GM23338 (cell line): ENCODE results near the gene DNAJC13. TPM values are rescaled to one million over a fixed set of nuclear protein-coding genes. Genes with fewer than 3 reads are reported as not detected.

Source experiments
- ATAC-seq: fragments of 200-7000 bp; cut with Tn5 transposase; 3 replicates; pipeline ENCODE4 v1.9.1; 2020
- DNase-seq: peaks from one replicate; pipeline ENCODE4 v3.0.0-alpha.2; 2015; ENCODE audit warnings: low spot score
- H2AFZ ChIP-seq: fragments of 200-600 bp; sonication (generic); 2 replicates; pipeline ENCODE4 v1.8.0; 2016; ENCODE audit warnings: antibody characterized with exemption, mild to moderate bottlenecking, moderate library complexity
- H3F3A ChIP-seq: fragments of 200-600 bp; sonication (generic); replicated peaks from 2 replicates; pipeline ENCODE4 v1.8.0; 2017; ENCODE audit warnings: antibody characterized with exemption, mixed run types, low read depth
- H3K27ac ChIP-seq: fragments of 200-600 bp; sonication (generic); 2 replicates; pipeline ENCODE4 v1.6.1; 2016; ENCODE audit warnings: low read depth
- H3K27me3 ChIP-seq: fragments of 200-600 bp; sonication (generic); 2 replicates; pipeline ENCODE4 v1.8.0; 2016; ENCODE audit warnings: mild to moderate bottlenecking, mixed run types, moderate library complexity; ENCODE audit not compliant: insufficient read depth
- H3K36me3 ChIP-seq: fragments of 200-600 bp; sonication (generic); 2 replicates; pipeline ENCODE4 v1.8.0; 2016; ENCODE audit warnings: mild to moderate bottlenecking; ENCODE audit not compliant: insufficient read depth
- H3K4me1 ChIP-seq: fragments of 200-600 bp; sonication (generic); 2 replicates; pipeline ENCODE4 v1.8.0; 2016; ENCODE audit warnings: mild to moderate bottlenecking, moderate library complexity; ENCODE audit not compliant: insufficient read depth
- H3K4me2 ChIP-seq: fragments of 200-600 bp; sonication (generic); 2 replicates; pipeline ENCODE4 v1.7.1; 2017; ENCODE audit warnings: mixed run types
- H3K4me3 ChIP-seq: fragments of 200-600 bp; sonication (generic); 2 replicates; pipeline ENCODE4 v1.6.1; 2016; ENCODE audit warnings: mixed run types
- H3K79me2 ChIP-seq: fragments of 200-600 bp; sonication (generic); replicated peaks from 2 replicates; pipeline ENCODE4 v1.8.0; 2017; ENCODE audit warnings: mild to moderate bottlenecking; ENCODE audit not compliant: insufficient read depth
- H3K9me2 ChIP-seq: fragments of 200-600 bp; sonication (generic); 2 replicates; pipeline ENCODE4 v1.8.0; 2017; ENCODE audit not compliant: insufficient read depth
- H4K20me1 ChIP-seq: fragments of 200-600 bp; sonication (generic); replicated peaks from 2 replicates; pipeline ENCODE4 v1.8.0; 2017; ENCODE audit warnings: mild to moderate bottlenecking; ENCODE audit not compliant: insufficient read depth
- H3K27ac Mint-ChIP-seq: 2 replicates; pipeline ENCODE4 v1.8.0; 2020; ENCODE audit warnings: inconsistent platforms, mild to moderate bottlenecking, moderate library complexity, mixed read lengths
- H3K27me3 Mint-ChIP-seq: 3 replicates; pipeline ENCODE4 v1.8.0; 2022; ENCODE audit warnings: low read depth, mild to moderate bottlenecking, moderate library complexity, mixed read lengths, inconsistent platforms; ENCODE audit not compliant: insufficient read depth, poor library complexity
- H3K36me3 Mint-ChIP-seq: 3 replicates; pipeline ENCODE4 v1.8.0; 2021; ENCODE audit warnings: low read depth, mild to moderate bottlenecking, inconsistent platforms, moderate library complexity, mixed read lengths
- H3K4me1 Mint-ChIP-seq: 3 replicates; pipeline ENCODE4 v1.8.0; 2020; ENCODE audit warnings: mild to moderate bottlenecking, inconsistent platforms, mixed read lengths
- H3K4me3 Mint-ChIP-seq: 3 replicates; pipeline ENCODE4 v1.8.0; 2021; ENCODE audit warnings: moderate library complexity, mild to moderate bottlenecking, inconsistent platforms, mixed read lengths
- H3K9me3 Mint-ChIP-seq: 3 replicates; pipeline ENCODE4 v1.8.0; 2020; ENCODE audit warnings: moderate library complexity, mild to moderate bottlenecking, inconsistent platforms, mixed read lengths
- CREB1 ChIP-seq: fragments of 250-450 bp; sonication (Bioruptor Pico); IDR thresholded peaks from 2 replicates; pipeline ENCODE4 v1.5.0; 2020; ENCODE audit warnings: low read depth, mild to moderate bottlenecking, moderate library complexity
- ETS1 ChIP-seq: IDR thresholded peaks from 2 replicates; pipeline ENCODE4 v1.6.1; 2016; ENCODE audit warnings: antibody characterized with exemption
- EZH2 ChIP-seq: fragments of 200-600 bp; sonication (generic); IDR thresholded peaks from one replicate; pipeline ENCODE4 v1.8.0; 2017; ENCODE audit warnings: antibody characterized with exemption, mild to moderate bottlenecking, low read depth; ENCODE audit not compliant: unreplicated experiment
- EZH2phosphoT487 ChIP-seq: fragments of 200-600 bp; sonication (generic); IDR thresholded peaks from one replicate; pipeline ENCODE4 v1.8.1; 2018; ENCODE audit warnings: antibody characterized with exemption; ENCODE audit not compliant: unreplicated experiment
- JUNB ChIP-seq: IDR thresholded peaks from one replicate; pipeline ENCODE4 v1.6.1; 2016; ENCODE audit warnings: antibody characterized with exemption; ENCODE audit not compliant: unreplicated experiment
- NANOG ChIP-seq: IDR thresholded peaks from 2 replicates; pipeline ENCODE4 v1.6.1; 2016; ENCODE audit warnings: antibody characterized with exemption, borderline replicate concordance
- POLR2AphosphoS5 ChIP-seq: IDR thresholded peaks from 2 replicates; pipeline ENCODE4 v1.6.1; 2016; ENCODE audit warnings: antibody characterized with exemption, low read depth
- REST ChIP-seq: IDR thresholded peaks from one replicate; pipeline ENCODE4 v1.6.1; 2018; ENCODE audit warnings: antibody characterized with exemption; ENCODE audit not compliant: unreplicated experiment
- STAT1 ChIP-seq: IDR thresholded peaks from one replicate; pipeline ENCODE4 v1.6.1; 2016; ENCODE audit warnings: antibody characterized with exemption; ENCODE audit not compliant: unreplicated experiment
- ZNF114 ChIP-seq: fragments of 250-450 bp; sonication (Bioruptor Pico); IDR thresholded peaks from 2 replicates; pipeline ENCODE4 v1.5.0; 2020; ENCODE audit warnings: mild to moderate bottlenecking, moderate library complexity
- ZNF331 ChIP-seq: fragments of 250-450 bp; sonication (Bioruptor Pico); IDR thresholded peaks from 2 replicates; pipeline ENCODE4 v1.5.0; 2020; ENCODE audit warnings: low read depth, mild to moderate bottlenecking, moderate library complexity
- ZNF462 ChIP-seq: fragments of 250-450 bp; sonication (Bioruptor Pico); IDR thresholded peaks from 2 replicates; pipeline ENCODE4 v1.5.0; 2020; ENCODE audit warnings: mild to moderate bottlenecking, moderate library complexity
- polyA plus RNA-seq: library from polyadenylated mRNA; unstranded; fragments of >200 nt; fragmentation: Nextera tagmentation; extraction: Ambion mirVana; gene quantifications from 2 replicates; pipeline ENCODE4 v1.2.1, GENCODE V29; 2016
- total RNA-seq: library from RNA; depleted of rRNA; stranded (reverse); fragments of >200 nt; shearing (Covaris generic); gene quantifications from 2 replicates; pipeline ENCODE4 v1.2.3, GENCODE V29; 2014
- TF ChIP-seq, protein P1 (sequence below), 2 experiments: fragments of 200-600 bp in 1 of 2; sonication (generic) in 1 of 2; conservative IDR thresholded peaks; 2 replicates each; pipeline versions ENCODE4 v1.5.1 to v1.6.1; 2016 to 2017; ENCODE audit warnings: antibody characterized with exemption in 2 of 2, low read depth in 2 of 2, mild to moderate bottlenecking in 2 of 2, moderate library complexity in 1 of 2

Gene DNAJC13
- total and polyA plus RNA-seq, 2 experiments from 2014 or later, result 8.3 to 33.6 TPM

GRCh38 chr3:132554437-132554836 lies 137.1 kb downstream of the DNAJC13 start:
- no peak overlapping the region for H3K4me3 ChIP-seq
- H3K27me3 ChIP-seq, result no peaks in the 10 kb centered on the region
- Mint-ChIP-seq H3K4me3 (no peak overlapping the region), H3K27me3 (no peaks in the 10 kb centered on the region), H3K27ac (no peak overlapping the region; the same call in 1 of the 2 replicates), H3K4me1 (peaks cover 26% of the 10 kb centered on the region), H3K36me3 (no peaks in the 10 kb centered on the region), H3K9me3 (no peaks in the 10 kb centered on the region)
- ATAC-seq (peak; percentile 20), DNase-seq (no peak)
- no peak overlapping the region for H3K27ac ChIP-seq
- TF ChIP-seq ZNF331 (no peak), REST (no peak), EZH2 (no peak), STAT1 (no peak), ZNF114 (no peak), ETS1 (no peak), POLR2AphosphoS5 (no peak), EZH2phosphoT487 (no peak), JUNB (no peak), CREB1 (no peak), ZNF462 (CRISPR knock-in tag) (no peak), NANOG (no peak)
- TF ChIP-seq, protein P1, sequence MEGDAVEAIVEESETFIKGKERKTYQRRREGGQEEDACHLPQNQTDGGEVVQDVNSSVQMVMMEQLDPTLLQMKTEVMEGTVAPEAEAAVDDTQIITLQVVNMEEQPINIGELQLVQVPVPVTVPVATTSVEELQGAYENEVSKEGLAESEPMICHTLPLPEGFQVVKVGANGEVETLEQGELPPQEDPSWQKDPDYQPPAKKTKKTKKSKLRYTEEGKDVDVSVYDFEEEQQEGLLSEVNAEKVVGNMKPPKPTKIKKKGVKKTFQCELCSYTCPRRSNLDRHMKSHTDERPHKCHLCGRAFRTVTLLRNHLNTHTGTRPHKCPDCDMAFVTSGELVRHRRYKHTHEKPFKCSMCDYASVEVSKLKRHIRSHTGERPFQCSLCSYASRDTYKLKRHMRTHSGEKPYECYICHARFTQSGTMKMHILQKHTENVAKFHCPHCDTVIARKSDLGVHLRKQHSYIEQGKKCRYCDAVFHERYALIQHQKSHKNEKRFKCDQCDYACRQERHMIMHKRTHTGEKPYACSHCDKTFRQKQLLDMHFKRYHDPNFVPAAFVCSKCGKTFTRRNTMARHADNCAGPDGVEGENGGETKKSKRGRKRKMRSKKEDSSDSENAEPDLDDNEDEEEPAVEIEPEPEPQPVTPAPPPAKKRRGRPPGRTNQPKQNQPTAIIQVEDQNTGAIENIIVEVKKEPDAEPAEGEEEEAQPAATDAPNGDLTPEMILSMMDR (conservative IDR thresholded peaks at IDR 0.05; ENCODE audit: low read depth in 2 of 2), result no peak
- H4K20me1 ChIP-seq, result no peaks in the 10 kb centered on the region
- H3K4me1 ChIP-seq, result peaks cover 17% of the 10 kb centered on the region; the same call in 1 of the 2 replicates
- no peak overlapping the region for H2AFZ ChIP-seq
- no peaks in the 10 kb centered on the region for H3F3A ChIP-seq
- H3K9me2 ChIP-seq, result no peaks in the 10 kb centered on the region
- no peaks in the 10 kb centered on the region for H3K36me3 ChIP-seq
- peak overlapping the region; percentile 38; the same call in 1 of the 2 replicates for H3K4me2 ChIP-seq
- no peaks in the 10 kb centered on the region for H3K79me2 ChIP-seq
